GM18526 (cell line): ENCODE results near the gene REV3L.

ENCODE experiments used
- POLR2A ChIP-seq: IDR thresholded peaks from 3 replicates; pipeline ENCODE4 v1.6.1; 2011; ENCODE audit not compliant: insufficient read length; ENCODE audit errors: extremely low read depth

Gene REV3L

DNA sequence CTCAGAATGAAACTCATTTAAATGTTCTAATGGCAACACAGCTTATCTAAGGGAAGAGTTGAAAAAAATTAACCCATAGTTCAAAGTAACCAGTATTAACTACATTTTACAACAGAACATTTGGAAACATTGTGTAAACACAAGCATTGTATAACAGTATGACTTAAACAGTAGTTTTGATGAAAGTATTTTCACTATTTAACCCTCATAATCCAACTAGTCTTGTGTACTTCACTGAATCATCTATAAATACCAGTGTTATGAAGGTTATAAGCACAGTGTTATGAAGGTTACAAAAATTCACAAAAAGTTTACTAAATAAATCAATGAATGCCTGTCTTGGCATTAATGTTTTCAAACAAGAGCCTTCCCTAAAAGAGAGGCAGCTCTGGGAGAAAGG, 66.5 kb downstream of the REV3L start:
- TF ChIP-seq POLR2A, result no peak

DNA sequence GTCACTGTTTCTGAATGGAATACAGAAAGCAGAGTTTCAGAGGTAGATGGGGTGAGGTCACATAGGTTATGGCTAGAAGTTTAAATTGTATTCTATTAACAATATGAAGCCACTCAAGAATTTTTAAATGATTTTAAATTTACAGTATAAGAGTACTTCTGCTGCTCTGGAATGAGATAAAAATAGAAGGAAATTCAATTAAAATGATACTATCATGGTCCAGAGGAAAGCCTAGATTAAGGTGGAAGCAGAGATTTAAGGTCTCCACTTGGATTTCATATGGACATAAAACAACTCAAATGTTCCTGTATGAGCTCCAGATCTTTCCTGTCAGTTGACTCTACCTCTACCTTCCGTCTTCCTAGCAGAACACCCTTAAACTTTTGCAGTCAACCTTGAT, 68.6 kb downstream of the REV3L start:
- TF ChIP-seq POLR2A, result no peak

- no peak for TF ChIP-seq POLR2A
Observed at GRCh38 chr6:111411978-111412566, 70.9 kb downstream of the REV3L start.

GRCh38 chr6:111411046-111411445, 72.0 kb downstream of the REV3L start:
- no peak for TF ChIP-seq POLR2A

DNA sequence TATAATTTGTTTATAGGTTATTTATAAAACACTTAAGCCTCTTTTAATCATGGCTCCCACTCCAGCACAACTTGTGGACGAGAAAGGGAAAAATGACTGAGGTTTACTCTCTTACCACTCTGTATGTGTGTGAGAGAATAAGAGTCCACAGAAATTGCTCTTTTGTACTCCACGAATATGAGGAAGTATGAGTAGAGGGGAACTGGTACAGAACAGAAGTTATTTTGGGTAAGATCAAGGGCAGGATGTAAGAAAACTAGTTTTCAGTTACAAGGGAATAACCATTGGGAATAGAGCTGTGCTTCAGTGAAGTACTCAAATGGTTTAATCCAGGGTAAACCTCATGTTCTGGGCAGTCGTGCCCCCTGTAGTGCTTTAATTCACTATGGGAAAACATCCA, 72.6 kb downstream of the REV3L start:
- TF ChIP-seq POLR2A, result no peak

DNA sequence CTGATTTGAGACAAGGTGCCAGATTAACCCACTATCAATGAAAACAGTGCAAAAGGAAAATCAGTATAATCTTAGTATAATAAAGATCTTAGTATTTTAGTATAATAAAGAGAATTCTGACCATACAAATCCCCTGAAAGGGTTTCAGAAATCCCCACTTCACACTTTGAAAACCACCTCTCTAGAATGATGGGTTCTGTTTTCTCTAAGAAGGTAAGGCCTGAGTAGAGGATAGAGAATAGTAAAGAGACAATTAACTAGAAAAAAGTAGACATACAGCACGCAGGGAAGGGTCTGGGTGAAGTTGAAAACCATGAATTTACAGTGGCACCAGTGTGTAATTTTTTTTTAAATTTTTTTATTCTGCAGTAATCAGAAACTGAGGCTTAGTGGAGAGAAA, 73.6 kb downstream of the REV3L start:
- no peak for TF ChIP-seq POLR2A

- no peak for TF ChIP-seq POLR2A
Observed at GRCh38 chr6:111407686-111408085, 75.3 kb downstream of the REV3L start.

DNA sequence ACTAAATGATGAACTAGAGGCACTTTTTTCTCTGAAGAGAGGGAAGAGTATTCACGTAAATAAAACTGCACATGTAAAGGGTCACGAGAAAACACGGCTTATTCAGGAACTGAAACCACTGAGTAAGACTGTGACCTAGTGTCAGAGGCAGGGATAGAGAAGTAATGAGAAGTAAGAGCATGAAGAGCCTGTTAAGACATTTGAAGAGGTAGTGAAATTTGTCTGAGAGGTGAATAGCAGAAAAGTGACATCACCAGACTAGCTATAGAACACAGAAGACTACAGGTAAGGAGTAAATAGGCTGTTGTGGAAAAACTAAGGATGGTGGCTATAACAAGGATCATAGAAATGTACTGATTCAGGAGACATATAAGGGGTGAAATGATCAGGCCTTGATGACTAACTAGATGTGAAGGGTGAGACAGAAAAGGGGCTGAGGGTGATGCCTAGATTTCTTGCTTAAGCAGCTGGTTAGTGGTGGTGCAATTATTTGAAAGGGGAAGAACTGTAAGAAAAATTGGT, 76.8 kb downstream of the REV3L start:
- no peak for TF ChIP-seq POLR2A

DNA sequence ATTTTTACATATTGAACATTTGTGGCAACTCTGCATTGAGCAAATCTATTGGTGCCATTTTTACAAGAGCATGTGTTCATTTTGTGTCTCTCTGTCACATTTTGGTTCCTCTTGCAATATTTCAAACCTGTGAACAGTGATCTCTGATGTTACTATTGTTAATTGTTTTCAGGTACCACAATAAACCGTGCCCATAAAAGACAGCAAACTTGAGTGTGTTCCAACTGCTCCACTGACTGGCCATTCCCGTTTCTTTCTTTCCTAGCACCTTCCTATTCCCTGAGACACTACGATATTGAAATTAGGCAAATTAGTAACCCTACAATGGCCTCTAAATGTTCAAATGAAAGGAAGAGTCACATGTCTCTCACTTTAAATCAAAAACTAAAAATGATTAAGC, 79.6 kb downstream of the REV3L start:
- no peak for TF ChIP-seq POLR2A

- TF ChIP-seq POLR2A, result no peak
Observed at GRCh38 chr6:111399626-111400025, 83.4 kb downstream of the REV3L start.

DNA sequence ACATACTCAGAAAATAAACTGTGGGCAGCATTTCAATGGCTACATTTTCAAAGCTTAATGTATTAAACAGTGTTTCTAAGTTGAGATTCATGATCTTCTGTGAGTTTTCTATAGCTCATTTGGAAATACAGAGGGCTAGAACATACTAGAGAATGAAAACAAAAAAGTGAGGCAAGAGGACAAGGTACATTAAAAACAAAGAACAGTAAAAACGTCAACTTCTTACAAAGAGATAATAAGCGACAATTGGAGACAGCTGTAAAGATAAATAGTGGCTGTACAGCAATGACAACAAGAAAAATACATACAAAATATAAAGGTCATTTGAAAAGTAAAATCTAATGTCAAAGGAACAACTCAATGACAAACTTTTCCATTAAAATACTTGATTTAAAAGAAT, 94.3 kb downstream of the REV3L start:
- no peak for TF ChIP-seq POLR2A

GRCh38 chr6:111382476-111383294, 100.3 kb downstream of the REV3L start:
- TF ChIP-seq POLR2A, result no peak

DNA sequence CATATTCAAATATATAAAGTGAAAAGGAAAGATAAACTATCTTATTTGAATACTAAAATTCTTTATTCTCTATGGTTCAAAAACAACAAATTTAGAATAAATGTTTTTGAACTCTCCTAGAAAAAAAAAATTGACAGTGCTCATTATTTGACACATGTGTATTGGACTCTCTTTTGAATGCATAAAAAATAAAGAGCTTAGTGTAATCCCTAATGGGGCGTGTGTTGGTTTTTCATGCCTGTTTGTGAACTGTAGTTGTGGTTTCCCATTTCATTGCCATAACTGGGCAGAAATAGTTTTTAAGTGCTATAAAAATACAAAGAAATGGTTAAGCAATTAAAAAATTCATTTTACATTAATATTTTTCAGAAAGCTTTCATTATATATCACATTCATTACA, 101.3 kb downstream of the REV3L start:
- TF ChIP-seq POLR2A, result no peak

DNA sequence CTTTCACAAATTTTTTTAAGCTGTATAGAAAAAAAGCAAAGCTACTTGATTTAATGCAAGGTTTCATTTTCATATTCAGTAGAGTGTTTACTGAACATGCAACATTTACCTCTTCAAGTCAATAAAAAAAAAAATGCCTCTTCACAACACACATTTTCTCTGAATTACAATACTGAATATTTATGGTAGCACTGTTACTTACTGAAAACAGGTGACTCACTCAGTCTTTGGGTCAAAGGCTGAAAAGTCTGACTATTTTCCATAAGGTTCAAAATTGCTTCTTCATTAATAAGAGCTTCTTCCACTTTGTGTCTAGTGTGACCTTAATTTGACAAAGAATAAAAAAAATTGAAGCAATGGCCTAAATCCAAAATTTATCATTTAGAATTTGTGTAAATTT, 101.9 kb downstream of the REV3L start:
- TF ChIP-seq POLR2A, result no peak

GRCh38 chr6:111379831-111380230, 103.2 kb downstream of the REV3L start:
- no peak for TF ChIP-seq POLR2A

GRCh38 chr6:111379302-111379701, 103.7 kb downstream of the REV3L start:
- TF ChIP-seq POLR2A, result no peak

- no peak for TF ChIP-seq POLR2A
Observed at GRCh38 chr6:111377558-111378120, 105.4 kb downstream of the REV3L start.
